ENCODE results near the gene IGF1R. TPM values are rescaled to one million over a fixed set of nuclear protein-coding genes. Genes with fewer than 3 reads are reported as not detected.

IGF1R gene
- total RNA-seq, 1 donor from 2014 or later: 131 TPM

- peaks cover 4% of the 10 kb centered on the region for H3K27me3 Mint-ChIP-seq (ENCODE audit: unreplicated experiment)
- DNase-seq (ENCODE audit: low spot score): no peak
- H3K27ac Mint-ChIP-seq (ENCODE audit: unreplicated experiment): no peak overlapping the region
- no peak for TF ChIP-seq CTCF (IDR thresholded peaks at IDR 0.05; ENCODE audit: unreplicated experiment)
- peaks cover 5% of the 10 kb centered on the region for H3K9me3 Mint-ChIP-seq (ENCODE audit: unreplicated experiment)
- no peaks in the 10 kb centered on the region for H3K4me1 Mint-ChIP-seq (ENCODE audit: unreplicated experiment)
- H3K36me3 Mint-ChIP-seq (ENCODE audit: low read depth, unreplicated experiment): peaks cover 5% of the 10 kb centered on the region
- H3K4me3 Mint-ChIP-seq (ENCODE audit: unreplicated experiment): no peak overlapping the region
These were observed 348.3 kb downstream of the IGF1R start for GRCh38 chr15:98996624-98997023.

- no peak for DNase-seq (ENCODE audit: low spot score)
- H3K9me3 Mint-ChIP-seq (ENCODE audit: unreplicated experiment): peaks cover 5% of the 10 kb centered on the region
- H3K4me3 Mint-ChIP-seq (ENCODE audit: unreplicated experiment): no peak overlapping the region
- H3K27me3 Mint-ChIP-seq (ENCODE audit: unreplicated experiment): peaks cover 4% of the 10 kb centered on the region
- H3K27ac Mint-ChIP-seq (ENCODE audit: unreplicated experiment): no peak overlapping the region
- H3K4me1 Mint-ChIP-seq (ENCODE audit: unreplicated experiment): no peaks in the 10 kb centered on the region
- no peak for TF ChIP-seq CTCF (IDR thresholded peaks at IDR 0.05; ENCODE audit: unreplicated experiment)
- peaks cover 5% of the 10 kb centered on the region for H3K36me3 Mint-ChIP-seq (ENCODE audit: low read depth, unreplicated experiment)
These were observed 349.0 kb downstream of the IGF1R start for GRCh38 chr15:98997312-98997711.

GRCh38 chr15:98997755-98998154 lies 349.4 kb downstream of the IGF1R start:
- H3K27ac Mint-ChIP-seq (ENCODE audit: unreplicated experiment): no peak overlapping the region
- peaks cover 5% of the 10 kb centered on the region for H3K9me3 Mint-ChIP-seq (ENCODE audit: unreplicated experiment)
- H3K36me3 Mint-ChIP-seq (ENCODE audit: low read depth, unreplicated experiment): peaks cover 5% of the 10 kb centered on the region
- DNase-seq (ENCODE audit: low spot score): no peak
- no peak overlapping the region for H3K4me3 Mint-ChIP-seq (ENCODE audit: unreplicated experiment)
- no peaks in the 10 kb centered on the region for H3K4me1 Mint-ChIP-seq (ENCODE audit: unreplicated experiment)
- peaks cover 4% of the 10 kb centered on the region for H3K27me3 Mint-ChIP-seq (ENCODE audit: unreplicated experiment)
- no peak for TF ChIP-seq CTCF (IDR thresholded peaks at IDR 0.05; ENCODE audit: unreplicated experiment)

GRCh38 chr15:98998279-98998678 lies 349.9 kb downstream of the IGF1R start:
- TF ChIP-seq CTCF (IDR thresholded peaks at IDR 0.05; ENCODE audit: unreplicated experiment): no peak
- no peak for DNase-seq (ENCODE audit: low spot score)
- no peak overlapping the region for H3K4me3 Mint-ChIP-seq (ENCODE audit: unreplicated experiment)
- no peaks in the 10 kb centered on the region for H3K4me1 Mint-ChIP-seq (ENCODE audit: unreplicated experiment)
- peaks cover 4% of the 10 kb centered on the region for H3K27me3 Mint-ChIP-seq (ENCODE audit: unreplicated experiment)
- H3K9me3 Mint-ChIP-seq (ENCODE audit: unreplicated experiment): peaks cover 5% of the 10 kb centered on the region
- peaks cover 5% of the 10 kb centered on the region for H3K36me3 Mint-ChIP-seq (ENCODE audit: low read depth, unreplicated experiment)
- no peak overlapping the region for H3K27ac Mint-ChIP-seq (ENCODE audit: unreplicated experiment)

- no peak overlapping the region for H3K4me3 Mint-ChIP-seq (ENCODE audit: unreplicated experiment)
- no peak for TF ChIP-seq CTCF (IDR thresholded peaks at IDR 0.05; ENCODE audit: unreplicated experiment)
- peaks cover 4% of the 10 kb centered on the region for H3K27me3 Mint-ChIP-seq (ENCODE audit: unreplicated experiment)
- DNase-seq (ENCODE audit: low spot score): no peak
- H3K27ac Mint-ChIP-seq (ENCODE audit: unreplicated experiment): no peak overlapping the region
- no peaks in the 10 kb centered on the region for H3K4me1 Mint-ChIP-seq (ENCODE audit: unreplicated experiment)
- H3K9me3 Mint-ChIP-seq (ENCODE audit: unreplicated experiment): peaks cover 5% of the 10 kb centered on the region
- H3K36me3 Mint-ChIP-seq (ENCODE audit: low read depth, unreplicated experiment): peaks cover 5% of the 10 kb centered on the region
These were observed 350.9 kb downstream of the IGF1R start for GRCh38 chr15:98999233-98999632.

Data from endothelial cell (in vitro differentiated cells).